Hepatocyte (in vitro differentiated cells): Measurements from ENCODE around the gene PTPRC.

Source experiments
- EZH2 ChIP-seq: fragments of 200-600 bp; sonication (generic); IDR thresholded peaks from 2 replicates; pipeline ENCODE4 v1.6.1; 2016; ENCODE audit warnings: antibody characterized with exemption, mild to moderate bottlenecking, borderline replicate concordance
- EZH2phosphoT487 ChIP-seq: fragments of 200-600 bp; sonication (generic); IDR thresholded peaks from one replicate; pipeline ENCODE4 v1.6.1; 2018; ENCODE audit warnings: antibody characterized with exemption, mild to moderate bottlenecking, low read depth, moderate library complexity; ENCODE audit not compliant: unreplicated experiment, severe bottlenecking
- TF ChIP-seq, protein P1 (sequence below): fragments of 200-600 bp; sonication (generic); IDR thresholded peaks from 2 replicates; pipeline ENCODE4 v1.5.1; 2016; ENCODE audit warnings: antibody characterized with exemption, mild to moderate bottlenecking; ENCODE audit not compliant: poor library complexity

DNA sequence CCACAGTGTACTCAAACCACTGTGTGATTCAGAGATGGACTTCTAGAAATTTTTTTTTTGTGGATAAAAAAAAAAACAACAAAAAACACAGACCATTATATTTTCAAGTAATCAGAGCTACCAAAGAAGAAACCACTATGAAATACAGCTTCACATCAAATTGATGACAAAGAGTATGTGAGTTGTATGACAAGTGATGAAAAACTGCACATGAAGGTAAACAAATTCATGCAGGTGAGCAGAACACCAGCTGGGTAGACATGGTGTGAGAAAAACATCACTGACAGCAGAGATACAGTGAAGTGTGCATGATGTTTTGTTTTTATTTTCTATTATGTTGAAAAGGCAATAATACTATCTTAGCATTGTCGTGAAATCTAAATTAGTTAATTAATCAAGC lies 8.0 kb upstream of the PTPRC start:
- TF ChIP-seq, protein P1, sequence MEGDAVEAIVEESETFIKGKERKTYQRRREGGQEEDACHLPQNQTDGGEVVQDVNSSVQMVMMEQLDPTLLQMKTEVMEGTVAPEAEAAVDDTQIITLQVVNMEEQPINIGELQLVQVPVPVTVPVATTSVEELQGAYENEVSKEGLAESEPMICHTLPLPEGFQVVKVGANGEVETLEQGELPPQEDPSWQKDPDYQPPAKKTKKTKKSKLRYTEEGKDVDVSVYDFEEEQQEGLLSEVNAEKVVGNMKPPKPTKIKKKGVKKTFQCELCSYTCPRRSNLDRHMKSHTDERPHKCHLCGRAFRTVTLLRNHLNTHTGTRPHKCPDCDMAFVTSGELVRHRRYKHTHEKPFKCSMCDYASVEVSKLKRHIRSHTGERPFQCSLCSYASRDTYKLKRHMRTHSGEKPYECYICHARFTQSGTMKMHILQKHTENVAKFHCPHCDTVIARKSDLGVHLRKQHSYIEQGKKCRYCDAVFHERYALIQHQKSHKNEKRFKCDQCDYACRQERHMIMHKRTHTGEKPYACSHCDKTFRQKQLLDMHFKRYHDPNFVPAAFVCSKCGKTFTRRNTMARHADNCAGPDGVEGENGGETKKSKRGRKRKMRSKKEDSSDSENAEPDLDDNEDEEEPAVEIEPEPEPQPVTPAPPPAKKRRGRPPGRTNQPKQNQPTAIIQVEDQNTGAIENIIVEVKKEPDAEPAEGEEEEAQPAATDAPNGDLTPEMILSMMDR: no peak
- TF ChIP-seq EZH2phosphoT487 (no peak), EZH2 (no peak)
